ENCODE measurements around the gene IQCK. TPM values are rescaled to one million over a fixed set of nuclear protein-coding genes. Genes with fewer than 3 reads are reported as not detected.

Gene IQCK
- total and polyA plus RNA-seq, 5 donors from 2014 or later, result 0.23 to 1.8 (median 1.6) TPM

- Mint-ChIP-seq H3K27ac (no peak overlapping the region), H3K4me1 (peaks cover 0 to 6% (median 3%) of the 10 kb centered on the region in 4 donors), H3K4me3 (no peak overlapping the region), H3K36me3 (no peaks in the 10 kb centered on the region), H3K9me3 (no peaks in the 10 kb centered on the region), H3K27me3 (peaks cover 7% of the 10 kb centered on the region)
- DNase-seq, result peak in 1 of 3 donors; percentile 54
- Histone ChIP-seq H3K4me3 (ENCODE audit: low read depth, low read length) (no peak overlapping the region), H3K9me3 (ENCODE audit: control insufficient read depth in 2 of 2, low read length in 2 of 2) (no peaks in the 10 kb centered on the region), H3K4me1 (ENCODE audit: control insufficient read depth, insufficient read depth, low read length, poor library complexity, severe bottlenecking) (no peaks in the 10 kb centered on the region), H3K27me3 (ENCODE audit: control insufficient read depth, insufficient read depth, low read length) (no peaks in the 10 kb centered on the region), H3K36me3 (ENCODE audit: control insufficient read depth, insufficient read depth, low read length) (no peaks in the 10 kb centered on the region), H3K27ac (ENCODE audit: insufficient read depth, low read length, poor library complexity, severe bottlenecking) (no peak overlapping the region)
- ATAC-seq (ENCODE audit: low read depth in 2 of 2), result no peak
These were observed 181.0 kb downstream of the IQCK start for GRCh38 chr16:19898924-19899604.

- Mint-ChIP-seq H3K27me3 (peaks cover 7% of the 10 kb centered on the region), H3K36me3 (no peaks in the 10 kb centered on the region), H3K4me1 (peaks cover 0 to 6% (median 3%) of the 10 kb centered on the region in 4 donors), H3K4me3 (no peak overlapping the region), H3K27ac (no peak overlapping the region), H3K9me3 (no peaks in the 10 kb centered on the region)
- Histone ChIP-seq H3K36me3 (ENCODE audit: control insufficient read depth, insufficient read depth, low read length) (no peaks in the 10 kb centered on the region), H3K4me1 (ENCODE audit: control insufficient read depth, insufficient read depth, low read length, poor library complexity, severe bottlenecking) (no peaks in the 10 kb centered on the region), H3K9me3 (ENCODE audit: control insufficient read depth in 2 of 2, low read length in 2 of 2) (no peaks in the 10 kb centered on the region), H3K27me3 (ENCODE audit: control insufficient read depth, insufficient read depth, low read length) (no peaks in the 10 kb centered on the region), H3K4me3 (ENCODE audit: low read depth, low read length) (no peak overlapping the region), H3K27ac (ENCODE audit: insufficient read depth, low read length, poor library complexity, severe bottlenecking) (no peak overlapping the region)
- ATAC-seq (ENCODE audit: low read depth in 2 of 2), result no peak
- DNase-seq, result no peak
These were observed 181.5 kb downstream of the IQCK start for GRCh38 chr16:19899605-19899955.

- H3K36me3 ChIP-seq (ENCODE audit: control insufficient read depth, insufficient read depth, low read length), result no peaks in the 10 kb centered on the region
- no peaks in the 10 kb centered on the region for H3K4me1 ChIP-seq (ENCODE audit: control insufficient read depth, insufficient read depth, low read length, poor library complexity, severe bottlenecking)
- Mint-ChIP-seq H3K27ac (no peak overlapping the region), H3K36me3 (no peaks in the 10 kb centered on the region), H3K4me3 (no peak overlapping the region), H3K27me3 (peaks cover 12% of the 10 kb centered on the region), H3K9me3 (no peaks in the 10 kb centered on the region), H3K4me1 (peaks cover 0 to 6% (median 3%) of the 10 kb centered on the region in 4 donors)
- no peak overlapping the region for H3K27ac ChIP-seq (ENCODE audit: insufficient read depth, low read length, poor library complexity, severe bottlenecking)
- H3K4me3 ChIP-seq (ENCODE audit: low read depth, low read length), result no peak overlapping the region
- no peaks in the 10 kb centered on the region for H3K9me3 ChIP-seq (ENCODE audit: control insufficient read depth in 2 of 2, low read length in 2 of 2)
- DNase-seq (no peak), ATAC-seq (ENCODE audit: low read depth in 2 of 2) (no peak)
- H3K27me3 ChIP-seq (ENCODE audit: control insufficient read depth, insufficient read depth, low read length), result no peaks in the 10 kb centered on the region
These were observed 183.1 kb downstream of the IQCK start for GRCh38 chr16:19901164-19901563.

GRCh38 chr16:19907161-19907992 lies 189.3 kb downstream of the IQCK start:
- no peaks in the 10 kb centered on the region for H3K36me3 Mint-ChIP-seq
- H3K27ac ChIP-seq (ENCODE audit: insufficient read depth, low read length, poor library complexity, severe bottlenecking), result no peak overlapping the region

More at GRCh38 chr16:19907161-19907992, 189.3 kb downstream of the IQCK start:
- Mint-ChIP-seq H3K4me3 (peak overlapping the region in 2 of 4 donors; percentile 44 to 83), H3K27ac (peak overlapping the region in 2 of 3 donors; percentile 52 to 55), H3K27me3 (peaks cover 18% of the 10 kb centered on the region), H3K9me3 (peaks cover 0 to 3% (median 0%) of the 10 kb centered on the region in 7 donors), H3K4me1 (peaks cover 0 to 12% (median 8%) of the 10 kb centered on the region in 4 donors)
- ATAC-seq (ENCODE audit: low read depth in 2 of 2) (peak; percentile 88 to 93), DNase-seq (peak; percentile 35 to 78 (median 66))
- H3K9me3 ChIP-seq (ENCODE audit: control insufficient read depth in 2 of 2, low read length in 2 of 2), result no peaks in the 10 kb centered on the region
- H3K4me1 ChIP-seq (ENCODE audit: control insufficient read depth, insufficient read depth, low read length, poor library complexity, severe bottlenecking), result peaks cover 5% of the 10 kb centered on the region
- H3K36me3 ChIP-seq (ENCODE audit: control insufficient read depth, insufficient read depth, low read length), result no peaks in the 10 kb centered on the region
- H3K4me3 ChIP-seq (ENCODE audit: low read depth, low read length), result no peak overlapping the region
- H3K27me3 ChIP-seq (ENCODE audit: control insufficient read depth, insufficient read depth, low read length), result no peaks in the 10 kb centered on the region

Other genes with a start within 250 kb of the IQCK start
- 22.8 TPM for gene GDE1, start 196.2 kb upstream of the IQCK start, total RNA-seq
- 10 to 100 TPM; 35.1 to 43.6 (median 41.5) TPM for gene GDE1, start 196.2 kb upstream of the IQCK start, polyA plus RNA-seq
- 13.0 TPM for gene CCP110, start 194.3 kb upstream of the IQCK start, total RNA-seq
- gene CCP110, start 194.3 kb upstream of the IQCK start, polyA plus RNA-seq, result 1 to 10 TPM; 7.1 to 9.9 (median 9.3) TPM
- 34.2 TPM for gene VPS35L, start 162.6 kb upstream of the IQCK start, total RNA-seq
- gene VPS35L, start 162.6 kb upstream of the IQCK start, polyA plus RNA-seq, result 10 to 100 TPM; 29.9 to 34.6 (median 33.5) TPM
- gene KNOP1, start within 50 bp of the IQCK start, total RNA-seq, result 3.2 TPM
- 1 to 10 TPM; 3.1 to 6.8 (median 6.6) TPM for gene KNOP1, start within 50 bp of the IQCK start, polyA plus RNA-seq
- 0.42 TPM for gene GPRC5B, start 166.6 kb downstream of the IQCK start, total RNA-seq
- under 1 TPM in 3 of 4 donors, not detected in 1; 0.14 to 0.30 (median 0.22) TPM for gene GPRC5B, start 166.6 kb downstream of the IQCK start, polyA plus RNA-seq